PC-3 (cell line): ENCODE measurements around the gene ZNF91. TPM values are rescaled to one million over a fixed set of nuclear protein-coding genes. Genes with fewer than 3 reads are reported as not detected.
A peak's percentile ranks its signal among the peaks of the same experiment; 100 is the strongest.
"Not testable (repeated sequence)": the region's sequence is repeated elsewhere in the genome, so short reads cannot be mapped to it uniquely, and the experiment has no call there.

Experiments
- ATAC-seq: fragments of 200-7000 bp; cut with Tn5 transposase; 2 replicates; pipeline ENCODE4 v1.9.1; 2020; ENCODE audit warnings: mild to moderate bottlenecking, moderate library complexity
- BruUV-seq: library from RNA; stranded (reverse); fragments of 400-500 nt; replicated peaks from 2 replicates; lab custom pipeline; 2021; lab: Mats Ljungman, UMichigan
- CTCF ChIA-PET: fragments of 300-600 bp; sonication (Branson Sonifier 250); formaldehyde crosslinking; loops from one replicate; lab custom pipeline; 2022; ENCODE audit warnings: antibody characterized with exemption; lab: Charles Lee
- POLR2A ChIA-PET: fragments of 300-600 bp; sonication (Branson Sonifier 250); formaldehyde crosslinking; loops from one replicate; lab custom pipeline; 2022; ENCODE audit warnings: antibody characterized with exemption; ENCODE audit not compliant: unreplicated experiment; lab: Charles Lee
- DNase-seq: peaks from one replicate; pipeline ENCODE4 v3.0.0-alpha.2; 2015
- H2AFZ ChIP-seq: fragments of 300-600 bp; sonication (generic); 2 replicates; pipeline ENCODE4 v1.6.0; 2016; ENCODE audit warnings: antibody characterized with exemption, low read length
- H3F3A ChIP-seq: fragments of 300-600 bp; sonication (generic); one replicate; pipeline ENCODE4 v1.6.0; 2017; ENCODE audit warnings: antibody characterized with exemption, low read length, control low read depth, mild to moderate bottlenecking; ENCODE audit not compliant: unreplicated experiment
- H3K27ac ChIP-seq: fragments of 300-600 bp; sonication (generic); 2 replicates; pipeline ENCODE4 v1.5.1; 2016; ENCODE audit warnings: mild to moderate bottlenecking, low read length
- H3K27me3 ChIP-seq: fragments of 300-600 bp; sonication (generic); 2 replicates; pipeline ENCODE4 v1.6.1; 2016; ENCODE audit warnings: low read length, mixed read lengths
- H3K36me3 ChIP-seq: fragments of 300-600 bp; sonication (generic); 2 replicates; pipeline ENCODE4 v1.6.1; 2016; ENCODE audit warnings: low read depth, mixed run types, low read length, mixed read lengths
- H3K4me1 ChIP-seq: fragments of 300-600 bp; sonication (generic); 2 replicates; pipeline ENCODE4 v1.5.1; 2016; ENCODE audit warnings: low read length; ENCODE audit not compliant: insufficient read depth
- H3K4me2 ChIP-seq: fragments of 300-600 bp; sonication (generic); 2 replicates; pipeline ENCODE4 v1.6.0; 2016; ENCODE audit warnings: low read length
- H3K4me3 ChIP-seq: fragments of 300-600 bp; sonication (generic); 2 replicates; pipeline ENCODE4 v1.5.1; 2016; ENCODE audit warnings: mild to moderate bottlenecking, low read length, mixed read lengths
- H3K79me2 ChIP-seq: fragments of 300-600 bp; sonication (generic); 2 replicates; pipeline ENCODE4 v1.6.1; 2017; ENCODE audit warnings: low read length, mixed read lengths
- H3K9ac ChIP-seq: fragments of 300-600 bp; sonication (generic); 2 replicates; pipeline ENCODE4 v1.6.0; 2016; ENCODE audit warnings: mild to moderate bottlenecking, low read length
- H3K9me2 ChIP-seq: fragments of 300-600 bp; sonication (generic); replicated peaks from 2 replicates; pipeline ENCODE4 v1.6.1; 2016; ENCODE audit warnings: mixed run types, low read length, mixed read lengths
- H3K9me3 ChIP-seq: fragments of 300-600 bp; sonication (generic); 2 replicates; pipeline ENCODE4 v1.6.1; 2016; ENCODE audit warnings: low read length, mixed read lengths
- H4K20me1 ChIP-seq: fragments of 300-600 bp; sonication (generic); 2 replicates; pipeline ENCODE4 v1.6.1; 2016; ENCODE audit warnings: low read length, mixed read lengths
- CTCF ChIP-seq: fragments of 300-600 bp; sonication (generic); conservative IDR thresholded peaks from 2 replicates; pipeline ENCODE4 v1.5.1; 2017; ENCODE audit warnings: antibody characterized with exemption, low read depth, mild to moderate bottlenecking, low read length
- EZH2 ChIP-seq: fragments of 300-600 bp; sonication (generic); IDR thresholded peaks from one replicate; pipeline ENCODE4 v1.6.1; 2017; ENCODE audit warnings: antibody characterized with exemption, mild to moderate bottlenecking, low read length; ENCODE audit not compliant: unreplicated experiment
- EZH2phosphoT487 ChIP-seq: fragments of 300-600 bp; sonication (generic); IDR thresholded peaks from 2 replicates; pipeline ENCODE4 v1.6.1; 2018; ENCODE audit warnings: mild to moderate bottlenecking, antibody characterized with exemption, low read length, borderline replicate concordance
- intact Hi-C: fragments of 100-400 bp; cut with micrococcal nuclease; formaldehyde crosslinking; loops from 2 replicates; pipeline ENCODE4 v1.9.0; 2023
- total RNA-seq: library from RNA; depleted of rRNA; stranded (reverse); fragments of >200 nt; gene quantifications from 2 replicates; pipeline ENCODE4 v1.2.3, GENCODE V29; 2014

ZNF91 gene
- total RNA-seq, 1 experiment from 2014 or later = 22.2 TPM

- peak; percentile 25 for DNase-seq
- no peak for TF ChIP-seq CTCF
- TF ChIP-seq EZH2phosphoT487 = no peak
- no peak for TF ChIP-seq EZH2
- H3F3A ChIP-seq = no peaks in the 10 kb centered on the region
- H3K27ac ChIP-seq = no peak overlapping the region
- no TSS peak for BruUV-seq
- H2AFZ ChIP-seq = no peak overlapping the region
- no peak overlapping the region for H3K4me2 ChIP-seq
- peaks cover 89% of the 10 kb centered on the region for H3K36me3 ChIP-seq
- no peak overlapping the region for H3K4me3 ChIP-seq
- no peaks in the 10 kb centered on the region for H3K27me3 ChIP-seq
- CTCF ChIA-PET = no interaction called here
- no peak for ATAC-seq
- H3K79me2 ChIP-seq = peaks cover 57% of the 10 kb centered on the region
- H3K9ac ChIP-seq = no peak overlapping the region
- no peaks in the 10 kb centered on the region for H4K20me1 ChIP-seq
- H3K4me1 ChIP-seq = no peaks in the 10 kb centered on the region
- no peaks in the 10 kb centered on the region for H3K9me2 ChIP-seq
- peaks cover 18% of the 10 kb centered on the region for H3K9me3 ChIP-seq
- POLR2A ChIA-PET = no interaction called here
- intact Hi-C loops = no loop called here
These were observed 51.7 kb downstream of the ZNF91 start for GRCh38 chr19:23343434-23344010.

GRCh38 chr19:23328211-23328610, 67.1 kb downstream of the ZNF91 start:
- intact Hi-C loops = no loop called here
- no peak overlapping the region for H3K4me3 ChIP-seq
- BruUV-seq = no TSS peak
- no peaks in the 10 kb centered on the region for H3K27me3 ChIP-seq
- no peaks in the 10 kb centered on the region for H4K20me1 ChIP-seq
- CTCF ChIA-PET = interaction anchor here (0.5 kb wide), 1 partner anchor 72 kb away, joined by 8 read pairs; no protein-coding TSS in a partner anchor
- H3K9ac ChIP-seq = no peak overlapping the region
- TF ChIP-seq EZH2 = no peak
- TF ChIP-seq CTCF = no peak
- no peak for TF ChIP-seq EZH2phosphoT487
- ATAC-seq (no peak), DNase-seq (no peak)
- H3K27ac ChIP-seq = no peak overlapping the region
- no peak overlapping the region for H2AFZ ChIP-seq
- H3K4me1 ChIP-seq = no peaks in the 10 kb centered on the region
- POLR2A ChIA-PET = no interaction called here
- peaks cover 27% of the 10 kb centered on the region for H3K36me3 ChIP-seq
- peaks cover 3% of the 10 kb centered on the region; the same call in 1 of the 2 replicates for H3K9me3 ChIP-seq
- H3K79me2 ChIP-seq = no peaks in the 10 kb centered on the region
- no peak overlapping the region for H3K4me2 ChIP-seq
- no peaks in the 10 kb centered on the region for H3K9me2 ChIP-seq
- no peaks in the 10 kb centered on the region for H3F3A ChIP-seq

GRCh38 chr19:23321953-23322549, 73.2 kb downstream of the ZNF91 start:
- no peaks in the 10 kb centered on the region for H3K79me2 ChIP-seq
- DNase-seq (no peak), ATAC-seq (peak; percentile 12)
- TF ChIP-seq CTCF (no peak), EZH2 (no peak), EZH2phosphoT487 (no peak)
- H3K4me2 ChIP-seq = no peak overlapping the region
- no peak overlapping the region for H3K4me3 ChIP-seq
- ChIA-PET POLR2A (no interaction called here), CTCF (no interaction called here)
- H3K9me2 ChIP-seq = no peaks in the 10 kb centered on the region
- no TSS peak for BruUV-seq
- no peaks in the 10 kb centered on the region for H3F3A ChIP-seq
- no peaks in the 10 kb centered on the region for H3K27me3 ChIP-seq
- no peaks in the 10 kb centered on the region for H3K4me1 ChIP-seq
- no peaks in the 10 kb centered on the region for H4K20me1 ChIP-seq
- intact Hi-C loops = no loop called here
- H3K9ac ChIP-seq = no peak overlapping the region
- H3K27ac ChIP-seq = no peak overlapping the region
- H3K9me3 ChIP-seq = no peaks in the 10 kb centered on the region
- H3K36me3 ChIP-seq = no peaks in the 10 kb centered on the region
- H2AFZ ChIP-seq = no peak overlapping the region

- H3K36me3 ChIP-seq, H3K4me2 ChIP-seq, BruUV-seq, H2AFZ ChIP-seq, H3K27me3 ChIP-seq, H3F3A ChIP-seq, H3K9me3 ChIP-seq, H4K20me1 ChIP-seq, H3K79me2 ChIP-seq, H3K9ac ChIP-seq, H3K9me2 ChIP-seq, H3K4me1 ChIP-seq, CTCF ChIA-PET, H3K27ac ChIP-seq, POLR2A ChIA-PET, intact Hi-C loops, H3K4me3 ChIP-seq: not testable (repeated sequence)
- ATAC-seq (peak; percentile 75), DNase-seq (peak; percentile 52)
These were observed 73.9 kb downstream of the ZNF91 start for GRCh38 chr19:23321403-23321802.
